DMS53 (cell line): ENCODE results near the gene GBX1.

ENCODE experiments used
- DNase-seq: peaks from one replicate; lab custom pipeline; 2025; lab: John Stamatoyannopoulos, UW

The GBX1 gene

GRCh38 chr7:151139791-151140190, 27.7 kb downstream of the GBX1 start:
- no peak for DNase-seq

- DNase-seq = no peak
Measured at GRCh38 chr7:151139071-151139790, 28.3 kb downstream of the GBX1 start.

- DNase-seq = no peak
Measured at GRCh38 chr7:151138153-151138851, 29.2 kb downstream of the GBX1 start.

GRCh38 chr7:151137791-151138152, 29.7 kb downstream of the GBX1 start:
- no peak for DNase-seq

- DNase-seq = no peak
Measured at GRCh38 chr7:151137076-151137675, 30.3 kb downstream of the GBX1 start.

- DNase-seq = no peak
Measured at GRCh38 chr7:151135866-151136843, 31.3 kb downstream of the GBX1 start.

GRCh38 chr7:151135525-151135845, 32.0 kb downstream of the GBX1 start:
- no peak for DNase-seq

- DNase-seq = no peak
Measured at GRCh38 chr7:151134743-151135524, 32.6 kb downstream of the GBX1 start.

GRCh38 chr7:151133986-151134742, 33.3 kb downstream of the GBX1 start:
- DNase-seq = no peak

GRCh38 chr7:151133266-151133985, 34.1 kb downstream of the GBX1 start:
- no peak for DNase-seq

- DNase-seq = no peak
Measured at GRCh38 chr7:151132461-151133205, 34.9 kb downstream of the GBX1 start.

GRCh38 chr7:151131592-151132293, 35.8 kb downstream of the GBX1 start:
- DNase-seq = no peak

- DNase-seq = no peak
Measured at GRCh38 chr7:151131224-151131591, 36.3 kb downstream of the GBX1 start.

- no peak for DNase-seq
Measured at GRCh38 chr7:151130741-151131157, 36.7 kb downstream of the GBX1 start.

GRCh38 chr7:151129960-151130591, 37.4 kb downstream of the GBX1 start:
- DNase-seq = no peak

- DNase-seq = no peak
Measured at GRCh38 chr7:151129117-151129959, 38.2 kb downstream of the GBX1 start.

GRCh38 chr7:151128716-151129115, 38.8 kb downstream of the GBX1 start:
- DNase-seq = no peak
